UCSD-AML1 (cell line): Measurements from ENCODE around the gene ARF5.
A peak's percentile ranks its signal among the peaks of the same experiment; 100 is the strongest.
"Not testable (repeated sequence)": the region's sequence is repeated elsewhere in the genome, so short reads cannot be mapped to it uniquely, and the experiment has no call there.

Experiments
- DNase-seq: peaks from one replicate; lab custom pipeline; 2025; ENCODE audit not compliant: unreplicated experiment; lab: John Stamatoyannopoulos, UW

ARF5 gene

GRCh38 chr7:127588019-127588696 lies at the start of gene ARF5:
ARF5 (plus strand) TSS chr7:127588411; CDS start chr7:127588499, 88 bp downstream.
- DNase-seq: peak; percentile 78

DNA sequence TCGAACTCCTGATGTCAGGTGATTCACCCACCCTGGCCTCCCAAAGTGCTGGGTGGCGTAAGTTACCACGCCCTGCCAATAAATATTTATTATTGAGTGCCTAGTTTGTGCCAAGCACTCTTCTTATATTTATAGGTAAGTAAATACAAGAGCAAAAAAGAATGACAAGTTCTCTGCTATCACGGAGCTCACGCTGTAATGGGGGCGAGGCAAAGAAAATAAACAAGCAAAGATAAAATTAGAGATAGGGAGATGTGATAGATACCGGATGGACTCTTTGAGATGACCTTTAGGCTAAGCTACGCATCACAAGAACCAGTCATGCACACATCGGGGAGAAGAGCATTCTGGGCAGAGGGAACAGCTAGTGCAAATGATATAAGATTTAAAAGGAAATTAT lies 49.1 kb upstream of the ARF5 start:
- DNase-seq: no peak

GRCh38 chr7:127540461-127540860 lies 47.8 kb upstream of the ARF5 start:
- not testable (repeated sequence) for DNase-seq

DNA sequence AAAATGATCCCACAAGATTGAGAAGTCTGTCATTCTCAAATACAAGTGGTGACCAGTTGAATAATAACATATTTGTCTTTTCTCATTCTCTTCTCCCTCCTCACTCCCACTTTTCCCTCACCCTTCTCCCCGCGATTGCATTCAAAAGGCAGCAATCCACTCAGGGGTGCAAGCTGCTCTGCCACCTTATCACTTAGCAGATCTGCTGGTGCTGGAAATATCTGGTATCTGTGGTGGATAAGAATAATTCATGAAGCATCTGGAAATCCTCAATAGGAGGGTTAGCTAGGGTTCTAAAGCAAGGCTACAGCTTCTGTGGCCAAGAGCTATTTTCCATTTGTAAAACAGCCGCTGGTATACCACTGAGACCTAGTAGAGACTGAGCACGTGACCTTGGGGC lies 46.7 kb upstream of the ARF5 start:
- DNase-seq: no peak

DNA sequence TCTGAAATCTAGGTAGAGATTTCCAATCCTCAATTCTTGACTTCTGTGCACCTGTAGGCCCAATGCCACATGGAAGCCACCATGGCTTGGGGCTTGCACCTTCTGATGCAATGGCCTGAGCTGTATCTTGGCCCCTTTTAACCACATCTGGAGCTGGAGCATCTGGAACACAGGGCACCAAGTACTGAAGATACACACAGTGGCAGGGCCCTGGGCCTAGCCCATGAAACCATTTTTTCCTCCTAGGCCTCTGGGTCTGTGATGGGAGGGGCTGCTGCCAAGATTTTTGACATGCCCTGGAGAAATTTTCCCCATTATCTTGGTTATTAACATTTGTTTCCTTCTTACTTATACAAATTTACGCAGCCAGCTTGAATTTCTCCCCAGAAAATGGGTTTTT lies 41.9 kb upstream of the ARF5 start:
- DNase-seq: no peak

GRCh38 chr7:127550247-127550646 lies 38.0 kb upstream of the ARF5 start:
- DNase-seq: no peak

DNA sequence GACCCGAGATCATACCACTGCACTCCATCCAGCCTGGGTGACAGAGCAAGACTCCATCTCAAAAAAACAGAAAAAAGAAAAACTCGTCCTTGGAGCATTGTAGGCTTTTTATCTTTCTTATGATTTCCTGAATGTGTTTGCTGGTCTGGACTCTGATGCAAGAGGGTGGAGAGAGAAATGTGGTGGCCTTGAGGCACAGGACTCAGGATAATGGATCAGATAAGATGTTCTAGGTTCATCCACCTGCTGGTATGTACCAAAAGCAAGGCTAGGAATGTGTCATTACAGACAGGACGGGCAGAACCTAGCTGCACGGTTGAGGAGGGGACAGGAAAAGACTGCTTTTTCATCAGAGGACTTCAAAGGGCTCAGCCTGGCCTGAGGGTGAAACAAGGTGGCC lies 36.3 kb upstream of the ARF5 start:
- DNase-seq: no peak

DNA sequence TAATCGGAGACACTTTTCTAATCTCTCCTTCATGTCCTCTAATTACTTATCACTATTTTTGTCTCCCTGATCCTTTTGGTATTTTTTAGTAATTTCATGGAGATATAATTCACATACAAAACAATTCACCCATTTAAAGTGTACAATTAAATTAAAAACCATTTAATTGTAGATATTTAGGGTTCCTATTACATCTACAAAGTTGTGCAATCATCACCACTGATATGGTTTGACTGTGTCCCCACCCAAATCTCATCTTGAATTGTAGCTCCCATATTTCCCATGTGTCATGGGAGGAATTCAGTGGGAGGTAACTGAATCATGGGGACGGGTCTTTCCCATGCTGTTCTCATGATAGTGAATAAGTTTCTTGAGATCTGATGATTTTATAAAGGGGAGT lies 31.8 kb upstream of the ARF5 start:
- DNase-seq: no peak

- DNase-seq: no peak
These were observed 30.4 kb upstream of the ARF5 start for GRCh38 chr7:127557803-127558202.

DNA sequence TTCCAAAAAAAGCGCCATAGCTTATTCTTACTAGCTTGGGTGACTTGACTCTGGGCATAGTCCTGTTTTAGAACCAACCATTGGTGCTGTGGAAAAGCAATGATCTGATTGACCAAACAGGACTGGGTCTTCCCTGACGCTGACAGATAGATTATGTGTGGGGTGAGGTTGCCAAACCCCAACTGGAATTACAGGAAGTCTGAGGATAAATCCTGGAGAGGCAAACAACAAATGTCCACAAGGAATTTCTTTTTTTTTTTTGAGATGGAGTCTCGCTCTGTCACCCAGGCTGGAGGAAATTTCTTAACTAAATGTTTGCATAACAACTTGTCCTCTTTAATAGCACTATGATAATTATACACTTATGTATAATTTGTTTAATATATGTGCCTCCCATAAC lies 22.0 kb upstream of the ARF5 start:
- no peak for DNase-seq

- not testable (repeated sequence) for DNase-seq
These were observed 20.2 kb upstream of the ARF5 start for GRCh38 chr7:127568034-127568433.

GRCh38 chr7:127571741-127572505 lies 16.3 kb upstream of the ARF5 start:
- no peak for DNase-seq

GRCh38 chr7:127578036-127578684 lies 10.1 kb upstream of the ARF5 start:
- no peak for DNase-seq

- DNase-seq: no peak
These were observed 9.4 kb upstream of the ARF5 start for GRCh38 chr7:127578711-127579275.

DNA sequence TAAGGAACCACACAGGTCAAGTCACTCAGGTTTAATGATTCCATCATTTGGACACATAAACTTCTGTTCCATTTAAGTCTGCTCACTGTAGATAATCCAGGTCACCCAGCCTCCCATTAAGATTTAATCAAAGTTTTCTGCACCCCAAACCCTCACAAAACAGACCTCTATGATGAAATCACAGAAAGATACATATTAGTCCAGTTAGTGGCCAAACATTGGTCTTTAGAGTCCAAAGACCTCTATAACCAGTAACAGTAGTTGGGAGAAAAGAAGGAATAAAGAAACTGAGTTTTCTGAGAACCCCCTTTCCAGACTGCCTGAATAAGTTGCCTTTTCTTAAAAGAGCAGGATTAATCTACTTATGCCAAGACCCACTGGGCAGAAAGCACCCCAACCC lies 7.6 kb upstream of the ARF5 start:
- no peak for DNase-seq

DNA sequence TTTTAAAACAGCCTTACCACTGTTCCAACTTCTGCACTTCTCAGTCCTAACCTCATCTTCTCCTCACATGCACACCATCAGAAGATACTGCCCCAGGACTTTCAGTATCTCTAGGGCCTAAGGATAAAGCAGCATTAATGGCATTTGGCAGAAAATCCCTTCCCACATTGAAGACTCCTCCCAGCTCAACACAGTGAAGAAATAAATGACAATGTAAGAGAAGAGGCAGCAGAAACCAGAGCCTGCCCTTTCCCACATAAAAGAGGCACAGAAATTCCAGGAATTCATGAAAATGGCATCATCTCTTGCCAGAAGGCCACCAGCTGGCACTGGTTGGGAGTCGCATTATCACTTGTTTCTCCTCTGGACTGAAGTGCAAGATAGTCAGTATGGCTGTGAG lies 6.5 kb upstream of the ARF5 start:
- DNase-seq: no peak

- DNase-seq: no peak
These were observed 5.8 kb upstream of the ARF5 start for GRCh38 chr7:127582361-127582760.

- no peak for DNase-seq
These were observed 3.6 kb upstream of the ARF5 start for GRCh38 chr7:127584648-127585043.

DNA sequence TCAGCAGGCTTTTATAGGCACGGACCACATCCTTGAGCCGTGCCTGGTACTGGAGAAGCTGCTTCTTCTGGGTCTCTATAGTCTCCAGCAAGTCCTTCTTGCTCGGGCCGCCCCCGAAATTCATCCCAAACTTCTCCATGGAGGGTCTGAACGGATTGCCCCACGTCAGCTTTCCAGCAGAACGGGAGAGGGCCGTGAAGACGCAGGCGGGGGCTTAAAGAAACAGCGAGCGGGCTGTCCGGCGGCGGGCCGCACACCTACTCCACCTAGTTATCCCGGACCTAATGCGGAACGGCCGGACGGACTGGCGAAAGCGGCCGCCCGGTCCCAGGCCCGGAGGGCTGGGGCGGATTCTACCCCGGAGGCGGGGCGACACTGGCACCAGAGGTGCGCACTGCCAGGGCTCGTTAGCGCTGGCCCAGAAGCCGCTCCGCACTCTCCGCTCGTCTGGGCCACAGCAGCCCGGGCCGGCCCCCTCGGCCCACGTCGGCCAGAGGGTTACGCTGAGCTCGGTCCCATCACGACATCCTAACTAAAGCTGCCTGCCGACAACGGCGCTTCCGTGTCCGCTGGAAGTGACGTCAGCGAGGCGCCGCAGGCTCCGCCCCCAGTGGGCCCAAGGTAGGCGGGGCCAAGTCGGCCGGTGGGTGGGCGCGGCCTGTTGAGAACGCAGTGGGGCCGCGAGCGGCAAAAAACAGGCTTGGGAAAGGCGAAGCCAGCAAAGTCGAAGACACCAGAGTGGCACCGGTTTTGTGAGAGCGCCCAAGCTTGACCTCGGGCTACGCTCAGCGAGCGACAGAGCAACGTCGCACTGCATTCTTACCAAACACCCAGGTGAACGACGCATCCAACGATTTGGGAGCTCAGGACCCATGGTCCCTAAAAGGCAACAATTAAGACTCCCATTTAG lies 2.9 kb upstream of the ARF5 start, which contains the start of gene GCC1:
Gene GCC1 (minus strand): TSS at position 553 of the 910 bp plus-strand sequence. CDS start 414 bp downstream, at position 139.
- DNase-seq: peak; percentile 77

- no peak for DNase-seq
These were observed 1.9 kb upstream of the ARF5 start for GRCh38 chr7:127586346-127586745.

DNA sequence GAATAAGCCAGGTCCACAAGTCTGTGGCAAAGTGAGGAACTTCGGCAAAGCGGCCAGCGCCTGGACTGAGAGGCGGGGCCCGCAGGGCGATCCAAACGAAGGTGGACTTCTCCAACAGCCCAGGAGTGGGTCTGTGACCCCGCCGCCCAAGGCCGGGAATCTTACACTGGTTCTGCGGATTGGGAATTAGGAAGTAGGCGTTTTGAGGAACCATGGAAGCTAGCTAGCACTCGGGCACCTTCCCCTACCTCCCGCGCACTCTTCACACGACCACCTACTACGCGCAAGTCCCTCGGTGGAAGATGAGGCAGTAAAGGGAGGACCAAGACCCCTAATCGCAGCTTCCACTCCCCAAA lies 570 bp upstream of the ARF5 start:
- no peak for DNase-seq
